OCI-LY7 (cell line): ENCODE results near the gene MET. TPM values are rescaled to one million over a fixed set of nuclear protein-coding genes. Genes with fewer than 3 reads are reported as not detected.

Source experiments
- BruUV-seq: library from RNA; stranded (reverse); fragments of 400-500 nt; replicated peaks from 2 replicates; lab custom pipeline; 2021; lab: Mats Ljungman, UMichigan
- CTCF ChIA-PET: fragments of 300-600 bp; sonication (Branson Sonifier 250); formaldehyde crosslinking; loops from one replicate; lab custom pipeline; 2022; ENCODE audit warnings: antibody characterized with exemption; ENCODE audit not compliant: unreplicated experiment; lab: Charles Lee
- POLR2A ChIA-PET: fragments of 300-600 bp; sonication (Branson Sonifier 250); formaldehyde crosslinking; loops from one replicate; lab custom pipeline; 2022; ENCODE audit warnings: antibody characterized with exemption; lab: Charles Lee
- DNase-seq: peaks from one replicate; pipeline ENCODE4 v3.0.0-alpha.2; 2015; ENCODE audit warnings: low spot score
- H2AFZ ChIP-seq: fragments of 200-600 bp; sonication (generic), shearing (Covaris generic); 2 replicates; pipeline ENCODE4 v1.6.1; 2014; ENCODE audit warnings: mild to moderate bottlenecking, antibody characterized with exemption, low read length, moderate library complexity
- H3K27ac ChIP-seq: fragments of 200-600 bp; sonication (generic); 2 replicates; pipeline ENCODE4 v1.5.1; 2014; ENCODE audit warnings: mixed run types, low read depth, mild to moderate bottlenecking, moderate library complexity, low read length, inconsistent platforms; ENCODE audit not compliant: poor library complexity, severe bottlenecking
- H3K36me3 ChIP-seq: fragments of 200-600 bp; sonication (generic); 2 replicates; pipeline ENCODE4 v1.6.1; 2014; ENCODE audit warnings: mild to moderate bottlenecking, antibody characterized with exemption, low read length, moderate library complexity, mixed read lengths; ENCODE audit not compliant: insufficient read depth
- H3K4me1 ChIP-seq: fragments of 200-600 bp; sonication (generic); 2 replicates; pipeline ENCODE4 v1.5.1; 2014; ENCODE audit warnings: mild to moderate bottlenecking, low read length; ENCODE audit not compliant: insufficient read depth, poor library complexity, severe bottlenecking
- H3K4me2 ChIP-seq: fragments of 200-600 bp; sonication (generic); 2 replicates; pipeline ENCODE4 v1.6.1; 2014; ENCODE audit warnings: mild to moderate bottlenecking, low read length
- H3K4me3 ChIP-seq: fragments of 200-600 bp; sonication (generic); 2 replicates; pipeline ENCODE4 v1.5.1; 2014; ENCODE audit warnings: mild to moderate bottlenecking, low read depth, low read length; ENCODE audit not compliant: poor library complexity, severe bottlenecking
- H3K79me2 ChIP-seq: fragments of 200-600 bp; sonication (generic); 2 replicates; pipeline ENCODE4 v1.6.1; 2016; ENCODE audit warnings: low read depth, mild to moderate bottlenecking, low read length, moderate library complexity, mixed read lengths; ENCODE audit not compliant: insufficient read depth
- H3K9me2 ChIP-seq: fragments of 200-600 bp; sonication (generic); 2 replicates; pipeline ENCODE4 v1.6.1; 2016; ENCODE audit warnings: mild to moderate bottlenecking, low read length, mixed read lengths; ENCODE audit not compliant: insufficient read depth
- H3K9me3 ChIP-seq: fragments of 200-600 bp; sonication (generic); 2 replicates; pipeline ENCODE4 v1.6.1; 2014; ENCODE audit warnings: mild to moderate bottlenecking, mixed run types, low read length, mixed read lengths
- H4K20me1 ChIP-seq: fragments of 200-600 bp; sonication (generic); 2 replicates; pipeline ENCODE4 v1.6.1; 2014; ENCODE audit warnings: mild to moderate bottlenecking, antibody characterized with exemption, low read length, moderate library complexity, mixed read lengths; ENCODE audit not compliant: insufficient read depth
- EZH2phosphoT487 ChIP-seq: fragments of 200-600 bp; sonication (generic); IDR thresholded peaks from 2 replicates; pipeline ENCODE4 v1.6.1; 2018; ENCODE audit warnings: low read depth, borderline replicate concordance, mild to moderate bottlenecking, mixed run types, antibody characterized with exemption, low read length, moderate library complexity, mixed read lengths
- intact Hi-C: fragments of 100-400 bp; cut with micrococcal nuclease; formaldehyde crosslinking; loops from one replicate; pipeline ENCODE4 v1.10.0; 2022; ENCODE audit not compliant: unreplicated experiment
- total RNA-seq, 2 experiments: library from RNA; depleted of rRNA in 1 of 2; stranded (reverse); fragments of >200 nt in 1 of 2; shearing (Covaris generic) in 1 of 2; gene quantifications; 2 replicates each; pipeline ENCODE4 v1.2.3, GENCODE V29; 2014 to 2022
- TF ChIP-seq, protein P1 (sequence below): fragments of 200-600 bp; sonication (generic); conservative IDR thresholded peaks from 2 replicates; pipeline ENCODE4 v1.5.1; 2014; ENCODE audit warnings: mild to moderate bottlenecking, antibody characterized with exemption, low read length, moderate library complexity, mixed read lengths

Gene MET
- total RNA-seq, 2 experiments from 2014 or later: not detected

DNA sequence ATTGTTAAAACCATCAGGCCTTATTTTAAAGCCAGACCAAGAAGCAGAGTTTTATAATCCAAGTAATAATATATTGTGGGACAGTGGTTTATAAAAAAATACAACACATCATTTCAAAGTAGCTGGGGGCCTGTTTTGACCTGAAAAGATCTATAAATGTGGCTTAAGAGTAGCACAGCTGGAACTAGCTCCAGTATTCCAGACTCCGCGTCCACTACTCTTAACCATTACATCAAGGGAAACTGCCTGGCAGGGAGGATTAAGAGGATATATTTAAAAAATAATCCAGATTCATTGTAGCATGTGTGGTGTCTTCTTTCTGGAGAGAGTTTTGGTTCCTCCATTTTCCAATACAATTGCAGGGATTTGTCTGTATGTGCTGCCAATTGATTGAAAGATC is 67.3 kb downstream of the MET start:
- Histone ChIP-seq H3K4me1 (no peaks in the 10 kb centered on the region), H3K36me3 (no peaks in the 10 kb centered on the region), H3K4me2 (no peak overlapping the region), H3K4me3 (no peak overlapping the region), H3K27ac (no peak overlapping the region), H3K79me2 (no peaks in the 10 kb centered on the region), H3K9me3 (no peaks in the 10 kb centered on the region), H4K20me1 (no peaks in the 10 kb centered on the region), H3K9me2 (no peaks in the 10 kb centered on the region), H2AFZ (no peak overlapping the region)
- CTCF ChIA-PET: no interaction called here
- intact Hi-C loops: no loop called here
- POLR2A ChIA-PET: no interaction called here
- TF ChIP-seq, protein P1, sequence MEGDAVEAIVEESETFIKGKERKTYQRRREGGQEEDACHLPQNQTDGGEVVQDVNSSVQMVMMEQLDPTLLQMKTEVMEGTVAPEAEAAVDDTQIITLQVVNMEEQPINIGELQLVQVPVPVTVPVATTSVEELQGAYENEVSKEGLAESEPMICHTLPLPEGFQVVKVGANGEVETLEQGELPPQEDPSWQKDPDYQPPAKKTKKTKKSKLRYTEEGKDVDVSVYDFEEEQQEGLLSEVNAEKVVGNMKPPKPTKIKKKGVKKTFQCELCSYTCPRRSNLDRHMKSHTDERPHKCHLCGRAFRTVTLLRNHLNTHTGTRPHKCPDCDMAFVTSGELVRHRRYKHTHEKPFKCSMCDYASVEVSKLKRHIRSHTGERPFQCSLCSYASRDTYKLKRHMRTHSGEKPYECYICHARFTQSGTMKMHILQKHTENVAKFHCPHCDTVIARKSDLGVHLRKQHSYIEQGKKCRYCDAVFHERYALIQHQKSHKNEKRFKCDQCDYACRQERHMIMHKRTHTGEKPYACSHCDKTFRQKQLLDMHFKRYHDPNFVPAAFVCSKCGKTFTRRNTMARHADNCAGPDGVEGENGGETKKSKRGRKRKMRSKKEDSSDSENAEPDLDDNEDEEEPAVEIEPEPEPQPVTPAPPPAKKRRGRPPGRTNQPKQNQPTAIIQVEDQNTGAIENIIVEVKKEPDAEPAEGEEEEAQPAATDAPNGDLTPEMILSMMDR: no peak
- TF ChIP-seq EZH2phosphoT487: no peak
- no peak for DNase-seq
- no TSS peak for BruUV-seq

DNA sequence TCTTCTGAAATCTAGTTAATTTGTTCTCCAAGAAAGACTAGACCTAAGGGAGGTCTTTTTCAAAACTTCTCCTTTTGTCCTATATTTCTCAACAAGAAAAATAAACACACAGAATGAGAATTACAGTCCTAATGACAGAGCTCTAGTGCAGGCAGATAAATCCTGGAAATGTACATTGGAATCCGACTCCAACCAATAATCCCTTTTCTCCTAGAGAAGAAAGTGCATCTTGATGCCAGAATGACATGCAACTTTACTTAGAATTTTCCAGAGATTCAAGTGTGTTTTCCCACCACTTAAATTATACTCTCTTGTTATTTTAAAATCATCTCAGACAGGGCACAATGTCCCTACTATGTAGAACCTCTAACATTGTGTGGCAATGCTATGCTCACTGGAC is 68.2 kb downstream of the MET start:
- no peak overlapping the region for H3K27ac ChIP-seq
- H3K9me2 ChIP-seq: no peaks in the 10 kb centered on the region
- TF ChIP-seq, protein P1: no peak
- no peak for TF ChIP-seq EZH2phosphoT487
- H3K4me2 ChIP-seq: no peak overlapping the region
- POLR2A ChIA-PET: interaction anchor here (0.7 to 1.4 kb wide), 2 partner anchors 9 to 619 kb away, joined by 3 to 7 read pairs; no protein-coding TSS in a partner anchor
- no TSS peak for BruUV-seq
- no peaks in the 10 kb centered on the region for H3K36me3 ChIP-seq
- no peaks in the 10 kb centered on the region for H3K9me3 ChIP-seq
- no peak overlapping the region for H3K4me3 ChIP-seq
- intact Hi-C loops: no loop called here
- H2AFZ ChIP-seq: no peak overlapping the region
- no peaks in the 10 kb centered on the region for H3K4me1 ChIP-seq
- H3K79me2 ChIP-seq: no peaks in the 10 kb centered on the region
- H4K20me1 ChIP-seq: no peaks in the 10 kb centered on the region
- no peak for DNase-seq
- CTCF ChIA-PET: no interaction called here

DNA sequence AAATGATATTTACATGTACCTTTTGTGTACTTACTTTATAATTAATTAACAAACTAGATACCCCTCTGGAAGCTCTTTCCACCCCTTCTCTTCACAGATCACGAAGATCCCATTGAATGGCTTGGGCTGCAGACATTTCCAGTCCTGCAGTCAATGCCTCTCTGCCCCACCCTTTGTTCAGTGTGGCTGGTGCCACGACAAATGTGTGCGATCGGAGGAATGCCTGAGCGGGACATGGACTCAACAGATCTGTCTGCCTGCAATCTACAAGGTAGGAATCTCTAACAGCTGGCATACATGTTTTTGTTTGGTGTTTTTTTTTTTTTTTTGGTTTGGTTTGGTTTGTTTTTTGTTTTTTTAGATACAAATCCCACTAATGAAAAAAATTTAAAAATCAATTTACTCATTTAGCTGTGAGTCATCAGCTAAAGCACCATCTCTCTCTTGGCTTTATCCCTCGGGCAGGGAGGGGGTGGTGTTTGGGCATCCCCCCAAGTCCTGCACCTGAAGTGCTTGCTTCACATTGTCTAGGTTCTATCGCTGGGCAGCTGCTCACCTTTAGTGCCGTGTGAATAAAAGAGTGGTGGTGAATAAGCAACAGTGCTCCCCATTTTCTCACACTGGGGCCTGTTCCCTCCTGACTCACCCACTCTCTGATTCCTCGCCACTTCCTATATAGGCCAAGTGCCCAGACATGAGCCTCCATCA is 68.9 kb downstream of the MET start:
- DNase-seq: no peak
- no peaks in the 10 kb centered on the region for H3K9me3 ChIP-seq
- no peaks in the 10 kb centered on the region for H3K36me3 ChIP-seq
- no peak for TF ChIP-seq EZH2phosphoT487
- TF ChIP-seq, protein P1: no peak
- no peaks in the 10 kb centered on the region for H4K20me1 ChIP-seq
- no peak overlapping the region for H3K27ac ChIP-seq
- BruUV-seq: no TSS peak
- CTCF ChIA-PET: no interaction called here
- intact Hi-C loops: no loop called here
- H3K4me2 ChIP-seq: no peak overlapping the region
- no peak overlapping the region for H3K4me3 ChIP-seq
- H2AFZ ChIP-seq: no peak overlapping the region
- H3K79me2 ChIP-seq: no peaks in the 10 kb centered on the region
- H3K4me1 ChIP-seq: no peaks in the 10 kb centered on the region
- POLR2A ChIA-PET: interaction anchor here (0.7 to 1.4 kb wide), 2 partner anchors 8 to 620 kb away, joined by 3 to 7 read pairs; no protein-coding TSS in a partner anchor
- no peaks in the 10 kb centered on the region for H3K9me2 ChIP-seq
